ENCODE measurements around the gene CFAP161.
"Not testable (repeated sequence)": the region's sequence is repeated elsewhere in the genome, so short reads cannot be mapped to it uniquely, and the experiment has no call there.

The CFAP161 gene

GRCh38 chr15:81106560-81106959, 27.5 kb upstream of the CFAP161 start:
- H3K4me3 ChIP-seq (ENCODE audit: low read depth, low read length): no peak overlapping the region

GRCh38 chr15:81107889-81108288, 26.2 kb upstream of the CFAP161 start:
- no peak overlapping the region for H3K4me3 ChIP-seq (ENCODE audit: low read depth, low read length)

GRCh38 chr15:81108427-81108826, 25.6 kb upstream of the CFAP161 start:
- H3K4me3 ChIP-seq (ENCODE audit: low read depth, low read length): no peak overlapping the region

- no peak overlapping the region for H3K4me3 ChIP-seq (ENCODE audit: low read depth, low read length)
Observed at GRCh38 chr15:81111018-81111417, 23.1 kb upstream of the CFAP161 start.

GRCh38 chr15:81111510-81112470, 22.3 kb upstream of the CFAP161 start:
- no peak overlapping the region for H3K4me3 ChIP-seq (ENCODE audit: low read depth, low read length)

GRCh38 chr15:81113204-81113657, 20.8 kb upstream of the CFAP161 start:
- H3K4me3 ChIP-seq (ENCODE audit: low read depth, low read length): no peak overlapping the region

- H3K4me3 ChIP-seq (ENCODE audit: low read depth, low read length): no peak overlapping the region
Observed at GRCh38 chr15:81113861-81114291, 20.2 kb upstream of the CFAP161 start.

GRCh38 chr15:81115054-81115939, 18.8 kb upstream of the CFAP161 start:
- no peak overlapping the region for H3K4me3 ChIP-seq (ENCODE audit: low read depth, low read length)

- H3K4me3 ChIP-seq (ENCODE audit: low read depth, low read length): no peak overlapping the region
Observed at GRCh38 chr15:81117136-81117535, 16.9 kb upstream of the CFAP161 start.

- H3K4me3 ChIP-seq (ENCODE audit: low read depth, low read length): no peak overlapping the region
Observed at GRCh38 chr15:81117581-81117980, 16.5 kb upstream of the CFAP161 start.

GRCh38 chr15:81118361-81118760, 15.7 kb upstream of the CFAP161 start:
- no peak overlapping the region for H3K4me3 ChIP-seq (ENCODE audit: low read depth, low read length)

GRCh38 chr15:81120069-81120468, 14.0 kb upstream of the CFAP161 start:
- H3K4me3 ChIP-seq (ENCODE audit: low read depth, low read length): no peak overlapping the region

- no peak overlapping the region for H3K4me3 ChIP-seq (ENCODE audit: low read depth, low read length)
Observed at GRCh38 chr15:81126892-81127291, 7.2 kb upstream of the CFAP161 start.

GRCh38 chr15:81141478-81141877, 7.4 kb downstream of the CFAP161 start:
- H3K4me3 ChIP-seq (ENCODE audit: low read depth, low read length): not testable (repeated sequence)

- H3K4me3 ChIP-seq (ENCODE audit: low read depth, low read length): no peak overlapping the region
Observed at GRCh38 chr15:81146006-81146405, 11.9 kb downstream of the CFAP161 start.

GRCh38 chr15:81146466-81146865, 12.4 kb downstream of the CFAP161 start:
- no peak overlapping the region for H3K4me3 ChIP-seq (ENCODE audit: low read depth, low read length)

- H3K4me3 ChIP-seq (ENCODE audit: low read depth, low read length): no peak overlapping the region
Observed at GRCh38 chr15:81151389-81151788, 17.3 kb downstream of the CFAP161 start.

GRCh38 chr15:81152339-81152738, 18.3 kb downstream of the CFAP161 start:
- no peak overlapping the region for H3K4me3 ChIP-seq (ENCODE audit: low read depth, low read length)

- H3K4me3 ChIP-seq (ENCODE audit: low read depth, low read length): no peak overlapping the region
Observed at GRCh38 chr15:81152799-81153198, 18.7 kb downstream of the CFAP161 start.

- H3K4me3 ChIP-seq (ENCODE audit: low read depth, low read length): no peak overlapping the region
Observed at GRCh38 chr15:81155375-81156218, 21.5 kb downstream of the CFAP161 start.

- H3K4me3 ChIP-seq (ENCODE audit: low read depth, low read length): no peak overlapping the region
Observed at GRCh38 chr15:81156324-81156723, 22.3 kb downstream of the CFAP161 start.
